GM21528 (cell line): ENCODE measurements around the gene BCKDHA.
"Not testable (repeated sequence)": the region's sequence is repeated elsewhere in the genome, so short reads cannot be mapped to it uniquely, and the experiment has no call there.

Experiments used
- ATAC-seq: cut with Tn5 transposase; IDR thresholded peaks from one replicate; pipeline ENCODE4 v1.9.1; 2021; ENCODE audit warnings: mild to moderate bottlenecking, moderate library complexity; ENCODE audit not compliant: unreplicated experiment, low FRiP score

The BCKDHA gene

DNA sequence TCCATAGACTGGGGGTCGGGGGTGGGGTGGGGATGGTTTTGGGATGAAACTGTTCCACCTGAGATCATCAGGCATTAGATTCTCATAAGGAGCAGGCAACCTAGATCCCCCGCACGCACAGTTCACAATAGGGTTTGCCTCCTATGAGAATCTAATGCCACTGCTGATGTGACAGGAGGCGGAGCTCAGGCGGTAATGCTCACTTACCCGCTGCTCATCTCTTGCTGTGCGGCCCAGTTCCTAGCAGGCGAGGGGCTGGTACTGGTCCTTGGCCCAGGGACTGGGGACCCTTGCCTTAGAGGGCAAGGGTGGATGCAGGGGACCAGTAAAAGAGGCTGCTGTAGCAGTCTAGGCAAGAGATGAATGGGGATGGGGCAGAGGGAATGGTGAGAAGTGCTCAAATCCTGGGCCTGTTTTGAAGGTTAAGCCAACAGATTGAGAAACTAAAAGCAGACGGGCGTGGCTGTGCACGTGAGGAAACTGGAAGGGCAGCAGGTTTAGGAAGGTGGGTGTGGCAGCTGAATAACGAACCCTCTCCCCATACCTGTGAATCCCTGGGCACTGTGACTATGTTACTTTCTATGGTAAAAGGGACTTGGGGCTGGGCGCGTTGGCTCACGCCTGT lies 43.8 kb downstream of the BCKDHA start:
- no peak for ATAC-seq

DNA sequence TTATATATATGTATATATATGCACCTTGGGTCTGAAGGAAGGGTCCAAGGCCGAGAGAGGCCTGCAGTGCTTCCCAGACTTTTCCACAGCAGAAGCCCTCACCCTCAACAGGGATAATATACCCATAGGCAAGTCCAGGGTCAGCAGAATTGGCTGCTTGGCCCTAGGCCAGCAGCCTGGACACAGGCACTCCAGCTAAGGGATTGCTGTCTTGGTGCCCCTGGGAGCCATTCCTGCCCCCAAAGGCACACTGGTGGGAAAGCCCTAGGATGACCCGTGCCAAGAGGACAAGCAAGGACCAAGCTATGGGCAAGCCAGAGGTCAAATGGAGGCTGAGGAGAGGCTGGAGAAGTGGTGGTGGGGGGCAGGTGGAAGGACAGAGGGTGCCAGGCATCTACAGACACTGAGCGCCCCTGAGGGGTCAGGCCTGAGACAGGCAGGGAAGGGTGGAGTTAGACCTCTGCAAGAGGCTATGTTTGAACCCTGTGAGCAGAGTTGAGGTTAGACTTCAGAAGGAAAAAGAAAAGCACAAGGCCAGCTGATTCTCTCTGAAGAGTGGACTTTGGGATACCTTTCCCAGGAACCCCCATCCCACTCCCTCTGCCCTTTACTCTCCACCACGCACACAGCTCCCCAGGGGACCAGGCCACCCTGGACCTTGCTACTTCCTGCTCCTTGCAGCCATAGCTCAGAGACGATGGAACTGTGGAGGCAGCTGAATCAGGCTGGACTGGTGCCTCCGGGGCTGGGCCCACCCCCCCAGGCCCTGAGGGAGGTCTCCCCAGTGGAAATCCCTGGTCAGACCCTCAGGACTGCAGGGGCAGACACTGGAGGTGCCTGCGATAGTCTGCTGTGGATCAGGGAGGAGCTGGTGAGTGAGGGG lies 45.1 kb downstream of the BCKDHA start, which contains the start of gene ERICH4:
Gene ERICH4 (plus strand): TSS at position 684 of the 883 bp plus-strand sequence. CDS start 14 bp downstream, at position 698.
- no peak for ATAC-seq

DNA sequence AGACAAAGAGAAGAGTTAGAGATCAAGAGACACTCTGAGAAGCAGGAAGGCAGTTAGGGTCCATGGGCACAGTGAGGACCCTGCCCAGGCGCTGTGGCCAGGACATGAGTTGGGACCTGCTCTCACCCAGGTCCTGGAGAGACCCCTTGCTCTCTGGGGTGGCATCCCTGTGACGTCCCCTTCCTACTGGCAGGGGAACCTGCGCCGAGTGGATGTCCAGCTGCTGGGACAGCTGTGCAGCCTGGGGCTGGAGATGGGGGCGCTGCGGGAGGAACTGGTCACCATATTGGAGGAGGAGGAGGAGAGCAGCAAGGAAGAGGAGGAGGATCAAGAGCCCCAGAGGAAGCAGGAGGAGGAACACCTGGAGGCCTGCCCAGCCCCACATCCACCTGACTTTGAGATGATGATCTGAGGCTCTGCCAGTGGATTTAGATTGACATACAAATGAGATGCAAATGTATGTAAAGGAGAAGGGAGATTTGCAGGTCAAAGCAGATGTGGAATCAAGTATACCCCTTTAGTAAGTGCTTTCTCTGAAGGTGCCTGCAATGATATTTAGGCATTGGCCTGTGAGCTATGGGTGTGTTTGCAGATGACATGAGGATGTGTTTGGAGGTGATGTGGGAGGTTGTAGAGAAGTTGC lies 46.3 kb downstream of the BCKDHA start:
- no peak for ATAC-seq

DNA sequence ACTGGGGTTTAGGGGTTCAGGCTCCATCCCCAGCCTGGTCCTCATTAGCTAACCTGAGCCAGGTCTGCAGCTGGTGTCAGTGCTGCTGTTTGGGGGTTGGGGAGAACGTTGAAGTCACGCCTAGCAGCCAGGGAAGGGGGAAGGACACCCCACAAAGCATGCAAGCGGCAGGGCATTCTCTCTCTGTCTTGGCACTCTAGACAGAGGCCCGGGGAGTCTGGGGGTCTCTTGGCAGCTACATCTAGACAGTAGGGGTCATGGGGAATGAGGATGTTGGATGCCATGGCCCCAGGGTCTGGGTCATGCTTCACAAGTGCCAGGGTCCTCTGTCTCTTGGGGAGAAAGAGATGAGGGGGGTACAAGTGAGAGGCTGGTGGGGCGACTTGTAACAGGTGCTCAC lies 48.0 kb downstream of the BCKDHA start:
- no peak for ATAC-seq

DNA sequence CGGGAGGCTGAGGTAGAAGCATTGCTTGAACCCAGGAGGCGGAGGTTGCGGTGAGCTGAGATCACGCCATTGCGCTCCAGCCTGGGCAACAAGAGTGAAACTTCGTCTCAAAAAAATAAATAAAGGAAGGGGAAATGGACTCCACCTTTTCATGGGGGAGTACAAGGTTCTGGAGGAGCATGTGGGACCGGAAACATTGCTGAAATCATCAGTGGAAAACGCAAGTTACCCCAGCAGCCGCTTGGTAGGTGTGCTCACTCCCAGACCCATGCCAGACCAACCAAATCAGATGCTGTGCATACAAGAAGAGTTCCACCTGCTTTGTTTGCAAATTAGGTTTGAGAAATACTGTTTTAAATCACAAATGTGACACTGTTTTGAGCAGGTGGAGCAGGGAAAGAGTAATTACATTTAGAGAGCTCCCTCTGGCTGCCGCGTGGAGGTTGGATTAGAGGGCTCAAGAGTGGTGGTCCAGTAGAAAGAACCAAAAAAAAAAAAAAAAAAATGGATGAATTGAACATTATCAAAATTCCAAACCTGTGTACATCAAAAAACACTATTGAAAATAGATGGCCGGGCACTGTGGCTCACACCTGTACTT lies 50.2 kb downstream of the BCKDHA start:
- no peak for ATAC-seq

DNA sequence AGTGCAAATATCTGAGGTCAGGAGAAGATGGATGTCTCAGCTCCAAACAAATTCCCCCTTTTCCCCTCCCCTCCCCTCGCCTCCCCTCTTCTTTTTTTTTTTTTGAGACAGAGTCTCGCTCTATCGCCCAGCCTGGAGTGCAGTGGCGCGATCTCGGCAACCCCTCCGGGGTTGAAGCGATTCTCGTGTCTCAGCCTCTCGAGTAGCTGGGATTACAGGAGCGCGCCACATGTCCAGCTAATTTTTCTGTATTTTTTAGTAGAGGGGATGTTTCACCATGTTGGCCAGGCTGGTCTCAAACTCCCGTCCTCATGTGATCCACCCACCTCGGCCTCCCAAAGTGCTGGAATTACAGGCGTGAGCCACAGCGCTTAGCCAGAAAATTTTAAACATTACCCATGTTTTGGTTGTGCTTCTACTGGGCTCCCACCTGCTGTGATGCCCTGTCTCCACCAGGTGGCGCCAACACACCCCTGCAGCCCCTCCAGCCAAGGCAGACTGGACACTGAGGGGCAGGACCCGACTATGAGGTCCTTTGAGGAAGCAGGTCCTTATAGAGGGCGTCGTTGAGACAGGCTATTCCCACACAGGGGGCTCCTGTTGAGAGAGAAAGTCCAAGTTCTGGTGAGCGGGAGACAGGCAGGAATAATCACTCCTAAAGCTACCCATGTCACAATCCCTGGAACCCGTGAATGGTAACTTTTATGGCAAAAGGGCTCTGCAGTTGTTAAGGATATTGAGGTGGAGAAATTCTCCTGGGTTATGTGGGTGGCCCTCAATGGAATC lies 51.7 kb downstream of the BCKDHA start:
- no peak for ATAC-seq

DNA sequence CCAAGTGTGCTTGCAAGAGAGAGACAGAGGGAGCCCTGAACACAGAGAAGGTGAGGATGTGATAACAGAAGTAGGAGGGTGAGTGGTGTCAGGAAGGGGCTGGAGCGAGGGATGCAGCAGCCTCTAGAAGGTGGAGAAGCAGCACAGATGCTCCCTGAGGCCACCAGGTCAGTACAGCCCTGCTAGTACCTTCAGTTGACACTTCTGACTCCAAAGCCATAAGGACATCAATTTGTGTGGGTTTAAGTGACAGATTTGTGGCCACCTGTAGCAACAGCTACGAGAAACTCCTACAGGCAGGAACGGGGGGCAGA lies 52.2 kb downstream of the BCKDHA start:
- no peak for ATAC-seq

DNA sequence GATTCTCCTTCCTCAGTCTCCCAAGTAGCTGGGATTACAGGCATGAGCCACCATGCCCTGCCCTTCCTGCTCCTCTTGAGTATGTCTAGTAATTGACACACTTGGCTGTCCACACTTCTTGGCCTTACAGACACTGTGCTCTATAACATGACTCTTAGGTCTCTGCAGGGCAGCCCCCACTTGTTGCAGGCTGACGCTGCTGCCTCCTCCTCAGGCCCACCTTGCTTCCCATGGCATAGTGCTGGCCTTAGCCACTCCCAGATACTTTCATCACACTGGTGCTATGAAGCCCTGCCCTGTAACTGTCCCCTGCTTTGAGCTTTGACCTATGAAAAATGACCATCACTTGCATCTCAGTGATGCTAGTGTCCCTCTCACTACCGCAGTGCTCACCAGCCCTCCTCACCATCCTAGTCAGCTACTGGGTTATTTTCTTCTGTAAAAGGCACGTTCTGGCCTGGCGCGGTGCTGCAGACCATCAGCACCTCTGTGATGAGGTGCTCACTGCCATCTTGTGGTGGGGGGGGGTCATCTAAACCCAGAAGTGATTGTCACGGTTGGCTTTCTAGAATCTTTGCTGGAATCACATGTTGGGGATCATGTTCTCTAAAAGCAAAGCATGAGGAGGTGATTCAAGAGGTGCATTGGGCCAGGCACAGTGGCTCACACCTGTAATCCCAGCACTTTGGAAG lies 55.1 kb downstream of the BCKDHA start:
- no peak for ATAC-seq

DNA sequence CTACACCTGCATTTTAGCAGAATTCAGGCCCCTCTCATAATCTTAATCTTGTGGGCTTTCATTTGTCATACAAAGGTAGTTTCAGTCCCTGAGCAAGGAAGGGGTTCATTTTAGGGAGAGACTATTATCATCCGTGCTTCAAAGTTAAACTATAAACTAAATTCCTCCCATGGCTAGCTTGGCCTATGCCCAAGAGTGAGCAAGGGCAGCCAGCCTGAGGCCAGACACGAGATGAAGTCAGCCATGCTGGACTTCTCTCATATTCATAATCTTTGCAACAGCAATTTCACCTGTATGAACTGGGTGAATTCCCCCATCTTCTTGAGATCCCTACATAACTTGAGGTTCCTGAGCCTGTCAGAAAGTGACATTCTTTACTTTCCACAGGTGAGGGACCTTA lies 58.3 kb downstream of the BCKDHA start:
- no peak for ATAC-seq

DNA sequence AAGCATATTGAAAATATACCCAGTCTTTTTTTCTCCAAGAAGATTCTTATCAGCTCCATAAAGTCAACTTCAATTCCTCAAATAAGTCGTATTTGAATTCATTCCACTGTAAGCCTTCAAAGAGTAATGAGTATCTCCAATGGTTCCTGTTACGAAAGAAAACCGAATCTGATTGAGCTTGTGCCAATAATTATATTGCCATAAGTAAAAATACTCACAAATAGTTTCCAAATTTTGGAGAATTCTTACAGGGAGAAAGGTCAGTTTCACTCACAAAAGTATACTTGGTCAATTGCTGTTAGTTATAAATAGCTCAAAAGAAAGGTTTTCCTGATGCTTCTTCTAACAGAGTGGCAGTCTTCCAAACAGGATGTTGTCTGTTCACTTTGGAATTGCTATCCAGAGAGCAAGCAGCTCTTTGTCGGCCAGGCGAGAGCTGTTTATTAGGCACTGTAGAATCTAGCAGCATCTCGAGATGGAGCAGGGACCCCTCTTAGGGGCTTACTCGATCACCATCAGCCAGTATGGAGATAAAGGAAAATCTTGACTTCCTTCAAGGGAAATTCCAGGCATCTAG lies 58.8 kb downstream of the BCKDHA start:
- no peak for ATAC-seq

DNA sequence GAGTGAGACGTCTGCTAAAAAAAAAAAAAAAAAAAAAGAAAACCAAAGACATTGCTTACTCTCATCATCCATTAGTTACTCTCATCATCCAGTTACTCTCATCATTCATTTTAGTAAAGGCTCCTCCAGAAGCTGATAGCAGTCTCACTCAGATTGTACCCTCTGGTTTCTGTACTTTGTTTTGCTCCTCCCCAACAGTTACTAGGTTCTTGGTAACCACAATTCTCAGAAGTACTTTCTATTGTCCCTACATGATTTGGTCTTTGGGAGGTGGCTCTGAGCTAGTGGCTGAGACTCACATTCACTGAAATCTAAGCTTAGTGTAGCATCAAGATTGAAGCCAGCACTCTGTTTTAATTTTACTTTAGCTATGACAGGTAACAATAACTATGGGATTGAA lies 59.6 kb downstream of the BCKDHA start:
- no peak for ATAC-seq

DNA sequence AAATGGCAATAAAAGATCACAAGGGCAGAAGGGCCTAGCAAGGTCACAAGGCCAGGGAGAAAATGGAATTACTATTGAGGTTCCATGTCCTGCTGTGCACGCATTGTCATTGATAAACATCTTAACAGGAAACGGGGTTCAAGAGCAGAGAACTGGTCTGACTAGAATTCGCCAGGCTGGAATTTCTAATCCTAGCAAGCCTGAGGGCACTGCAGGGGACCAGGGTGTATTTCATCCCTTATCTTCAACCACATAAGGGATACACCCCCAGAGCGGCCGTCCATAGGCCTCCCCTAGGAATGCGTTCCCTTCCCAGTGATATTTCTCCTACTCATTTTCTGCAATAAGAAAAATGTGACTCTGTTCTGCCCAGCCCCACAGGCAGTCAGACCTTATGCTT lies 64.9 kb downstream of the BCKDHA start:
- ATAC-seq, result no peak

DNA sequence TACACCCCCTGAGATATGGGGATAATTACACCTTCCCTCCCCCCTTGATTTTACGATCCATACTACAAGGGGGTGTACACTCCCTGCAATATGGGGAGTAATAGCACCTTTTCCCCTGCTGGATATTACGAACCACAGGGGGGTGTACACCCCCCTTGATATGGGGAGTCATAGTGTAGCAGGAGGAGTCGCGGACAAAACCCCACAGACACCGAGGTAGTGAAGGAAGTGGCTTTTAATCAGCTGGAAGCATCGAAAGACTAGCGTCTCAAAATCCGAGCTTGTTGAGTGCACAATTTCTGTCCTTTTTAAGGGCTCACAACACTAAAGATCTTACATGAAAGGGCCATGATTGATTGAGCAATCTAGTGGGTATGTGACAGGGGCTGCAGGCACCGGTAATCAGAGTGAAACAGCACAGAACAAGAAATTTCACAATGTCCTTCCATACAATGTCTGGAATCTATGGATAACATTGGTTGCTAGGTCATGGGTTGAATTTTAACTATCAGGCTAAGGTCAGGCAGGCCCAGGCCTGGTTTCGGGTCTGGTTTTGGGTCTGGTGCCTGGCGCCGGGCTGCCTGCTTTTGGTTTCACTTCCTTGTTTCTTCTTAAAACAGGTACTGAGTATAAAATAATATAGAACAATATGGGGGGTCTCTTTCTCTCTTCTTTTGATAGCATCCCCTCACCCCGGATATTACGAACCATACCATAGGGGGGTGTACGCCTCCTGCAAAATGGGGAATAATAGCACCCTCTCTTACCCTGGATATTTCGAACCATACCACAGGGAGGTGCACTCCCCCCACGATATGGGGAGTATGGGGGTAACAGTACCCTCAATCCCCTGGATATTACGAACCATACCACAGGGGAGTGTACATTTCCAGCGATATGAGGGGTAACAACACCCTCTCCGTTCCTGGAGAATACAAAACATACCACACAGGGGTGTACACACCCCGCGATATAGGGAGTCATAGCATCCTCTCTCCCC lies 65.9 kb downstream of the BCKDHA start:
- not testable (repeated sequence) for ATAC-seq
